Pulmonary artery endothelial cell (primary cell): ENCODE results near the gene NBPF26. TPM values are rescaled to one million over a fixed set of nuclear protein-coding genes. Genes with fewer than 3 reads are reported as not detected.
A peak's percentile ranks its signal among the peaks of the same experiment; 100 is the strongest.
"Not testable (repeated sequence)": the region's sequence is repeated elsewhere in the genome, so short reads cannot be mapped to it uniquely, and the experiment has no call there.

ENCODE experiments used
- DNase-seq: peaks from one replicate; pipeline ENCODE4 v3.0.0-alpha.2; 2011; ENCODE audit warnings: low read depth, low spot score
- total RNA-seq: library from RNA; depleted of rRNA; stranded (reverse); fragments of >200 nt; gene quantifications from 2 replicates; pipeline ENCODE4 v1.2.3, GENCODE V29; 2014

Gene NBPF26
- total RNA-seq, 1 donor from 2014 or later = 11.7 TPM

- DNase-seq = peak; percentile 75
Measured at GRCh38 chr1:120850537-120851421, 127.0 kb downstream of the NBPF26 start.

- not testable (repeated sequence) for DNase-seq
Measured at GRCh38 chr1:120858144-120858543, 134.4 kb downstream of the NBPF26 start.

- not testable (repeated sequence) for DNase-seq
Measured at GRCh38 chr1:120859615-120860234, 136.0 kb downstream of the NBPF26 start.

- not testable (repeated sequence) for DNase-seq
Measured at GRCh38 chr1:120878206-120878605, 154.5 kb downstream of the NBPF26 start.

- DNase-seq = not testable (repeated sequence)
Measured at GRCh38 chr1:120880056-120880455, 156.3 kb downstream of the NBPF26 start.

- DNase-seq = not testable (repeated sequence)
Measured at GRCh38 chr1:120881934-120882333, 158.2 kb downstream of the NBPF26 start.

Other genes starting within 250 kb of the NBPF26 start
- not detected in 2 replicates for gene PPIAL4A, start 165.8 kb downstream of the NBPF26 start, total RNA-seq